GM12874 (cell line): ENCODE results near the gene KLF18.

Source experiments
- CTCF ChIP-seq: IDR thresholded peaks from 2 replicates; pipeline ENCODE4 v1.5.1; 2011; ENCODE audit warnings: low read depth, mild to moderate bottlenecking, control low read depth, low read length, moderate library complexity; ENCODE audit not compliant: insufficient read depth

The KLF18 gene

GRCh38 chr1:44141531-44141930, at the start of gene KLF18:
Gene KLF18 (minus strand): TSS chr1:44141631. CDS start chr1:44141631, 0 bp downstream.
- TF ChIP-seq CTCF = no peak

GRCh38 chr1:44174630-44175029, 33.2 kb upstream of the KLF18 start:
- no peak for TF ChIP-seq CTCF

- no peak for TF ChIP-seq CTCF
These were observed 28.9 kb upstream of the KLF18 start for GRCh38 chr1:44170281-44170823.

GRCh38 chr1:44168520-44169098, 27.2 kb upstream of the KLF18 start:
- no peak for TF ChIP-seq CTCF

- no peak for TF ChIP-seq CTCF
These were observed 20.1 kb upstream of the KLF18 start for GRCh38 chr1:44161546-44161945.

GRCh38 chr1:44158871-44159270, 17.4 kb upstream of the KLF18 start:
- TF ChIP-seq CTCF = no peak

GRCh38 chr1:44157903-44158302, 16.5 kb upstream of the KLF18 start:
- TF ChIP-seq CTCF = no peak
